DMS53 treated with DMSO at 0.1 percent for 48 hours (cell line): ENCODE results near the gene RNF146.
"Not testable (repeated sequence)": the region's sequence is repeated elsewhere in the genome, so short reads cannot be mapped to it uniquely, and the experiment has no call there.

Source experiments
- DNase-seq: peaks from one replicate; lab custom pipeline; 2025; ENCODE audit not compliant: unreplicated experiment; lab: John Stamatoyannopoulos, UW

RNF146 gene, protein sequence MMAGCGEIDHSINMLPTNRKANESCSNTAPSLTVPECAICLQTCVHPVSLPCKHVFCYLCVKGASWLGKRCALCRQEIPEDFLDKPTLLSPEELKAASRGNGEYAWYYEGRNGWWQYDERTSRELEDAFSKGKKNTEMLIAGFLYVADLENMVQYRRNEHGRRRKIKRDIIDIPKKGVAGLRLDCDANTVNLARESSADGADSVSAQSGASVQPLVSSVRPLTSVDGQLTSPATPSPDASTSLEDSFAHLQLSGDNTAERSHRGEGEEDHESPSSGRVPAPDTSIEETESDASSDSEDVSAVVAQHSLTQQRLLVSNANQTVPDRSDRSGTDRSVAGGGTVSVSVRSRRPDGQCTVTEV

DNA sequence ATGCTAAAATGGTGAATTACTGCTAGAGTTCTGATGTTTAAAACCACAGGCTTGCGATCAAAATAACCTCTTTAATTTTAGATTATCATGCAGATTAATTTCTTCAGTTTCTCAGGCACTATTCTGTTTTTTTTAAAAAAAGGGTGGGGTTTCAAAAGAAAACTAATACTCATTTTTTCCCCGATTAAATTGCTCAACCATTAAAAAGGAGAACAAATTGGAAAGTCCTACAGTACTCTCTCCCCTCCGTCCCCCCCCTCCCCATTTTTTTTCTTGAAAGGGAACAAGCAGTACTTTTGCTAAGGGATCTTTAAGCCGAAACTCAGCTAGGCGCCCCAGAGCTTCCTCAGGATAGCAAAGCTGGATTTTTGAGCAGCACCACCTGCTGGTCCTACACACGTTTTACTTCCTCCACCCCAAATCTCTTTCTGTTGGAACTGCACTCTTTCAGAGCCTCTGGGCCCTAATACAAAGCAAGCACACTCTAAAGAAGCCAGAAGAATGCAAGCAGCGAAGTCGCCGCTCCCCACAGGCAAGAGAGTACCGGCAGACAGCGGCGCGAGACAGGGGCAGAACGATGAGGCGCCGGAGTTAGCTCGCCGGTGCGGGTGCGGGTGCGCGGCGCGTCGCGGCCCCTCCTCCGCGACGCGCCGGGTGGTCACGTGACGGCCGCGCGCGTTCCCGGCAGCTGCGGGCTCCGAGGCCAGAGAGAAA, at the start of gene RNF146:
RNF146 (plus strand) TSS at position 687 of the 714 bp plus-strand sequence. CDS start 13,475 bp downstream, outside the sequence.
- peak; percentile 70 for DNase-seq

DNA sequence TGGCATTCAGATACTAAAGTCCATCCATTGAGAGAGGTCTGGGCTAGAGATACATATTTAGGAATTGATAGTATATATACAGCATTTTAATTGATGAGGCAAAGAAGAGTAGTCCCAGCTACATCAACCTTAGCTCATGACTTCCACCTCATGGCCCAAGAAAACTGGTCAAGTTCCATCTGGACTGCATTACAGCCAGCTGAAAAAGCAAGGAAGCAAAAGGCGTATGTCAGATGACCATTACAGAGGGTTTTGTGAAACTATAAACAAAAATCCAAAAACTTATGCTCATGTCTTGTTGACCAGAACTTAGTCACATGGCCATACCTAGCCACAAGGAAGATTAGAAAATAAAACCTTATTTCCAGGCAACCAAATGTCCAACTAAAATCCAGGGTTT, 46.8 kb upstream of the RNF146 start:
- DNase-seq, result no peak

DNA sequence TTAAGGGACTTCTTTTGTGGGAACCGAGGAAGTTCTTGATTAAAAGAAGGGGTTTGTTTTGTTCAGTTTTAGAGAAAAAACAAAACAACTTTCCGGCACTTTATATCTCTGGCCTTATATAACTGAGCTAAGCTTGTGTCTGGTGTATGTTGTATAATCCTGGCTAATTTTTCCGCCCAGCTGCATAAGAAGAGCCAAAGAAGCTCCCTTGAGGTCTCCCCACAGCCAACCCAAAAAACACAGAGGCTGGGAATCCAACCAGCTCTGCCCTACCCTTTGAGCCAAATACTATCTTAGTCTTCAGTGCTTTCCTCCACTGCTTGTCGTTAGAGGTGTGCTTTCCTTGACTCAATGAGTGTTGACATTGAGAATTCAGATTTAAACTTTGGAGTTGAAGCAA, 45.5 kb upstream of the RNF146 start:
- DNase-seq, result no peak

DNA sequence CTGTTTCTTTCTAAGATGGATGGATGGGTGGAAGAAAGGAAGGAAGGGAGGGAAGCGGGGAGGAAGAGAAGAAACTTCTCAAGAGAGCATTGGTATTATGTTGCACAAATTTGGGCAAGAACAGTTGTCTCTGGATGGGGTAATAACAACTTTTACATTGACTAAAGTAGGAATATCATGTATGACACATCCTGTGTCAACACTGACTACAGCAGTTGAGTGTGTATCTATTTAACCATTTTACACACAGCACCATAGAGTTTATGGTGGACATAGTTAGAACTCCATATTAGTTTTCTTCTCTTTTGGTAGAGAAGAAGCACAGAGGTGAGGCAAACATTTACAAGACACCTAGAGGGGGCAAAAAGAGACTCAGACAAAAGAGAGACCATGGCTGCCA, 44.2 kb upstream of the RNF146 start:
- DNase-seq, result no peak

GRCh38 chr6:127225497-127225896, 41.2 kb upstream of the RNF146 start:
- no peak for DNase-seq

DNA sequence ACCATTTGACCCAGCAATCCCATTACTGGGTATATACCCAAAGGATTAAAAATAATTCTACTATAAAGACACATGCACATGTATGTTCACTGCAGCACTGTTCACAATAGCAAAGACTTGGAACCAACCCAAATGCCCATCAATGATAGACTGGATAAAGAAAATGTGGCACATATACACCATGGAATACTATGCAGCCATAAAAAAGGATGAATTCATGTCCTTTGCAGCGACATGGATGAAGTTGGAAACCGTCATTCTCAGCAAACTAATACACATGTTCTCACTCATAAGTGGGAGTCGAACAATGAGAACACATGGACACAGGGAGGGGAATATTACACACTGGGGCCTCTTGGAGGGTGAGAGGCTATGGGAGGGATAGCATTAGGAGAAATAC, 32.8 kb upstream of the RNF146 start:
- not testable (repeated sequence) for DNase-seq

GRCh38 chr6:127243501-127243900, 23.2 kb upstream of the RNF146 start:
- no peak for DNase-seq

GRCh38 chr6:127247114-127248096, 19.3 kb upstream of the RNF146 start:
- DNase-seq, result no peak

- no peak for DNase-seq
These were observed 17.0 kb upstream of the RNF146 start for GRCh38 chr6:127249621-127250020.

- no peak for DNase-seq
These were observed 11.4 kb upstream of the RNF146 start for GRCh38 chr6:127255286-127255685.

- no peak for DNase-seq
These were observed 3.8 kb upstream of the RNF146 start for GRCh38 chr6:127262896-127263295.

GRCh38 chr6:127263481-127263880, 3.2 kb upstream of the RNF146 start:
- no peak for DNase-seq

DNA sequence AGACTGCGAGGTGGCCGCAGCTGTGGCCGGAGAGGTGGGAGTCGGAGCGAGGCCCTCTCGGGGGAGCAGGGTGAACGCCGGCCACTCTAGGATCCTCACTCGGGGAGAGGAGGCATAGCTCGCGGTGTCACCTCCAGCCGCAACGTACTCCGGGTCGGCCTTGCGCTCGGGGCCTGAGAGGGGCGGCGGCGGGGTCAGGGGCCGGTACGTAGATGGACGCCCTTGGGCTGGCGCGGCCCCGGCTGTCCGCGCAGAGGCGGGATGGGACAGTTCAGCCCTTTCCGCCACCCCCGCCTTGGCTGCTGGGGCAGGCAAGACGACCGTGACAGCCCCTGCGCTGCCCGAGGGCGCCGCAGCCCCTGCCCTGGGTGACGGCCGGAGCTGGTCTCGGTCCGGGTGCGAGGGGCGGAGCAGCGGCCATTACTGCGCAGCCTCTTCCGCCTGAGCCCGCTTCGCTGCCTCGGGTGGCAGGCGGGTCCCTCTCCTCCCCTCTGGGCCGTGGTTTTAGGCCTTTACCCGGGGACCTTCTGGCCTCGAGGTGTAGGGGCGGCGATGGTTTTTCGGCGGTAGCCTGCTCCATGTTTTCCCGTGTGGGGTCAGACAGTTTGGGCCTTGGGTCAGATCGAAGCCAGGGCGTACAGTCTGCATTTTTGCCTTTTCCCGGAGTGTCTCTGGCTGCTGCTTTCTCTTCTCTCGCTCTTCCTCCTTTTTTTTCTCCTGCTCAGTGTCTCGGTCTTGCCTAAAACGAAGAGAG, 405 bp downstream of the RNF146 start:
- DNase-seq, result peak; percentile 29

GRCh38 chr6:127267646-127268625, 1.3 kb downstream of the RNF146 start:
- no peak for DNase-seq

DNA sequence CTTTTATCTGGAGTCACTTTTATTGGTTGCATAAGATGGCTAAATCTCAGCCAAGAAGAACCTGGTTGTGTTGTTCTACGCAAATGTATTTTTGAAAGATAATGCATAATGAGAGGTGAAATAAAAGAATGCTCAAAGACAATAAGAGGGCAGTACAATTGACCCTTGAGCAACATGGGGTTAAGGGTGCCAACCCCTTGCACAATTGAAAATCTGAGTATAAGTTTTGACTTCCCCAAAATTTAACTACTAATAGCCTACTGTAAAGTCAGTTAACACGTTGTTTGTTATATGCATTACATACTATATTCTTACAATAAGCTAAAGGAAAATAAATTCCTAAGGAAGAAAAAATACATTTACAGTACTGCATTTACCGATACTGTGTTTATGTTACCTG, 5.9 kb downstream of the RNF146 start:
- no peak for DNase-seq

DNA sequence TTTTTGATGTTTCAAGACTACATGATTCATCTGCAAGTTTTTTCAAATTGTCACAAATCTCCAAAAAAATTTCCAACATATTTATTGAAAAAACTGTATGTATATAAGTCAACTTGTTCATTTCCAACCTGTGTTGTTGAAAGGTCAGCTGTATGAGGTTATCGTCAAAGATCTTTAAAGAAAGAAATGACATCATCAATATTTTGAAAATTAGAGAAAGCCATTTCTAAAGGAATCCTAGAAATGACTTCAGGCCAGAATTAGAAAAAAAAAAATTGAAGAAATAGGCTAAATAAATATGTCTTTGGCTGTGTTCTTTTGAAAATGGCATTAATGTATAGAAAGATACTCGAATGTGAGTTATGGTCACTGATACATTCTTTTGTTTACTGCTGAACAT, 6.8 kb downstream of the RNF146 start:
- DNase-seq, result no peak

DNA sequence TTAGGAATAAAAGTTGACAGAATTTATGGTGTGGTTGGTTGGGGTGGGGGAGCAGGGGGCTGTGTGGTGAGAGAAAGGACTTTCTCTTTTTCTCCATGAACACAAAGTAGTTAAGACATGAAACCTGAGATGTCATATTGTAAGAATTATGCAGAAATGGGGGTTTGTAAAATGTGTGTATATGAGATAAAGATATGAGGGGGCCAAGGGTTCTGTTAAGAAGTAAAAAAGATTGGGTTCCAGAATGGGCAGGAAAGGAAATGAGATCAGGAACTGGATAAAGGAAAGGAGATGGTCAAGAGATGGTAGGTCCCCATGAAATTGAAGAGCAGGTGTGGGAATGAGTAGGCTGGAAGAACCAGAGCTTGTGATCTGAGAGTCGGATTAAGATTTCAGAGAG, 9.7 kb downstream of the RNF146 start:
- DNase-seq, result no peak

DNA sequence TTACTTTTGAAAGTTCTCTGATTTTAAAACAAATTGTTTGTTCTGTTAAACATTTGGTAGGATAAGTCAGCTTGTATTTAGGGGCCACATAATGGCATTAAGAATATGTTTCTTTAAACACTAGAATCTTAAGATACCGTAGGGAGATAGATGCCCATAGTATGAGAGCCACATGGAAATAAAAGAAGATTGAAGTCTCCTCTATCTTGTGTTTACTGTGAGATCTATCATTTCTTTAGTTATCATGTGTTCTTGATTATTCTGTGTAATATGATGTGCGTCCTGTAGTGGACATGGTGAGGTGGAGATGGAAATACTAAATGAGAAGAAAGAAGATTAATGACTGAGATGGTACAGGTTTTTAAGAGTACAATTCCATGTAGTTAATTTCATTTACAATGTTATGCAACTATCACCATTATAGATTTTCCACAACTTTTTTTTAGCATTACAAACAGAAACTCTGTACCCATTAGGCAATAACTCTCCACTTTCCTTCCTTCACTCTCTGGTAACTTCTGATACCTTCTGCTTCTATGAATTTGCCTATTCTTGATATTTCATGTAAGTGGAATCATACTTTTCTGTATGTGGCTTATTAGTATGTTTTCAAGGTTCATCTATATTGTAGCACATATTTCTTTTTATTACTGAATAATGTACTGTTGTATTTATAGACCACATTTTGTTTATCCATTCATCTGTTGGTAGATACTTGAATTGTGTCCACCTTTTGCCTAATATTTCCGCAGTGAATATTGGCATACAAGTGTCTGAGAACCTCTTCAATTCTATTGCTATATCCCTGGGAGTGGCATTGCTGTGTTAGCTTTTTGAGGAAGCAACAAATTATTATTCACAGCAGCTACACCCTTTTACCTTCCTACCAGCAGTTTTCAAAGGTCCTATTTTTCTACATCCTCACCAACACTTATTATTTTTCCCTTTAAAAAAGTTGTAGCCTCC, 11.5 kb downstream of the RNF146 start:
- DNase-seq, result no peak
